ENCODE data around the gene IMP3.

The IMP3 gene

GRCh38 chr15:75648156-75649000 is 8.4 kb upstream of the IMP3 start:
- H3K27me3 ChIP-seq (replicated peaks; ENCODE audit: control insufficient read depth, insufficient read depth, low read length), result no peaks in the 10 kb centered on the region; the same call in 1 of the 2 replicates
- H3K36me3 ChIP-seq (ENCODE audit: control insufficient read depth, insufficient read depth, low read length), result no peaks in the 10 kb centered on the region
- no peak for DNase-seq (ENCODE audit: extremely low read depth, insufficient read length)
- H3K4me3 ChIP-seq (replicated peaks; ENCODE audit: low read depth, low read length), result peak overlapping the region; percentile 82
- TF ChIP-seq CTCF (IDR thresholded peaks at IDR 0.05; ENCODE audit: insufficient read depth, low read length, poor library complexity, severe bottlenecking), result no peak

- H3K27me3 ChIP-seq (replicated peaks; ENCODE audit: control insufficient read depth, insufficient read depth, low read length), result no peaks in the 10 kb centered on the region; the same call in 1 of the 2 replicates
- no peaks in the 10 kb centered on the region for H3K36me3 ChIP-seq (ENCODE audit: control insufficient read depth, insufficient read depth, low read length)
- peak; percentile 60 for DNase-seq (ENCODE audit: extremely low read depth, insufficient read length)
- H3K4me3 ChIP-seq (replicated peaks; ENCODE audit: low read depth, low read length), result peak within 1 kb of the TSS; percentile 82
- TF ChIP-seq CTCF (IDR thresholded peaks at IDR 0.05; ENCODE audit: insufficient read depth, low read length, poor library complexity, severe bottlenecking), result peak; percentile 63
These were observed 7.5 kb upstream of the IMP3 start, which contains the start of gene SNX33 for GRCh38 chr15:75647370-75648155. SNX33 (plus strand) TSS chr15:75647912; CDS start chr15:75649103, 1,191 bp downstream.

- Histone ChIP-seq H3K4me3 (replicated peaks; ENCODE audit: low read depth, low read length) (peak overlapping the region; percentile 82), H3K27me3 (replicated peaks; ENCODE audit: control insufficient read depth, insufficient read depth, low read length) (no peaks in the 10 kb centered on the region; the same call in 1 of the 2 replicates), H3K36me3 (ENCODE audit: control insufficient read depth, insufficient read depth, low read length) (no peaks in the 10 kb centered on the region)
- DNase-seq (ENCODE audit: extremely low read depth, insufficient read length), result no peak
- no peak for TF ChIP-seq CTCF (IDR thresholded peaks at IDR 0.05; ENCODE audit: insufficient read depth, low read length, poor library complexity, severe bottlenecking)
These were observed 6.9 kb upstream of the IMP3 start for GRCh38 chr15:75646944-75647364.

- Histone ChIP-seq H3K36me3 (ENCODE audit: control insufficient read depth, insufficient read depth, low read length) (no peaks in the 10 kb centered on the region), H3K27me3 (replicated peaks; ENCODE audit: control insufficient read depth, insufficient read depth, low read length) (no peaks in the 10 kb centered on the region; the same call in 1 of the 2 replicates), H3K4me3 (replicated peaks; ENCODE audit: low read depth, low read length) (no peak overlapping the region; the same call in 1 of the 2 replicates)
- no peak for TF ChIP-seq CTCF (IDR thresholded peaks at IDR 0.05; ENCODE audit: insufficient read depth, low read length, poor library complexity, severe bottlenecking)
- no peak for DNase-seq (ENCODE audit: extremely low read depth, insufficient read length)
These were observed 6.3 kb upstream of the IMP3 start for GRCh38 chr15:75646112-75646943.

GRCh38 chr15:75644376-75644775 is 4.4 kb upstream of the IMP3 start:
- no peak for TF ChIP-seq CTCF (IDR thresholded peaks at IDR 0.05; ENCODE audit: insufficient read depth, low read length, poor library complexity, severe bottlenecking)
- Histone ChIP-seq H3K36me3 (ENCODE audit: control insufficient read depth, insufficient read depth, low read length) (no peaks in the 10 kb centered on the region), H3K27me3 (replicated peaks; ENCODE audit: control insufficient read depth, insufficient read depth, low read length) (no peaks in the 10 kb centered on the region; the same call in 1 of the 2 replicates), H3K4me3 (replicated peaks; ENCODE audit: low read depth, low read length) (no peak overlapping the region)
- DNase-seq (ENCODE audit: extremely low read depth, insufficient read length), result no peak

All from GM06990 (cell line).